Measurements from ENCODE around the gene ELFN2.
"Not testable (repeated sequence)": the region's sequence is repeated elsewhere in the genome, so short reads cannot be mapped to it uniquely, and the experiment has no call there.

Gene ELFN2

GRCh38 chr22:37427135-37427710 lies at the start of gene ELFN2:
ELFN2 (minus strand) TSS chr22:37427479; CDS start chr22:37375534, 51,945 bp downstream.
- no peak for DNase-seq

DNA sequence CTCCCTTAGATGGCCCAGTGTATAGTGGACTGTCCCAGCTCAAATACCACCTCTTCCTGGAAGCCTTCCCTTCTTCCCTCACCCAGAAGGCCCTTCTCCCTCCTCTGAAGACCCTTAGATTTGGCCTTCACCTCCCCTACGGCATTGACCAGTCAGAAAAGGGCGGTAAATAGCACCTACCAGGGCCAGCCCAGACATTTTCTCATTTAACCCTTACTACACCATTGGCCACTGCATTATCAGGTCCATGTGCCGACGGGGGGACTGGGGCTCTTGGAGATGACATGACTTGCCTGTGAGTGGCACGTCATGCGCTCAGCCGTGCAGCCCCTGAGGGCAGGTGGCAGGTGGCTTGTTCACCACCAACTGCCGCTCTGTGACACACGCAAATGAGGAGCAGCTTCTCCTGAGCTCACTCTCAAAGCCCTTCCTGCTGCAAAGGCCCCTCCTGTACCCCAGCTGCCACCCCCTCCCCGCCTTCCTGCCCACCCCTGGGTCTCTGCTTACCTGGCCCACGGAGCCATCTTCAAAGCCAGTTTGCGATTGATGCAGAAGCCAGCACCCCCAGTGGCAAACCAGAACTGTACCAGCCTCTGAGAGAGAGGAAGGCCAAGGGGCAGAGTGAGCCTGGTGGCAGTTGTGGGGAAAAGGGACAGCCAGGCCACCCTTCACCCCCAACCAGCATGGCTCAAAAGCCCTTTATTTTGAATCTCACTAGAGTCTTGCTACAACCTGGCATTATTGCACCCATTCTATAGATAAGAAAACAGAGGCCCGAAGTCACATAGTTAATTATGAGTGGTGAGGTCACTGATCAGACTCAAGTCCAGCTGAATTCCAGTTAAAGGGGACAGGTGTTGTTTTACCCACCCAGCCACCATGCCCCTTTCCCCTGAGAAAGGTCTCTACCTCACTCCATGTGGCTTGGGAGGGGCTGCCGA lies 49.4 kb upstream of the ELFN2 start:
- DNase-seq = no peak

GRCh38 chr22:37474447-37475090 lies 47.3 kb upstream of the ELFN2 start:
- no peak for DNase-seq

GRCh38 chr22:37473437-37473946 lies 46.2 kb upstream of the ELFN2 start:
- DNase-seq = no peak

DNA sequence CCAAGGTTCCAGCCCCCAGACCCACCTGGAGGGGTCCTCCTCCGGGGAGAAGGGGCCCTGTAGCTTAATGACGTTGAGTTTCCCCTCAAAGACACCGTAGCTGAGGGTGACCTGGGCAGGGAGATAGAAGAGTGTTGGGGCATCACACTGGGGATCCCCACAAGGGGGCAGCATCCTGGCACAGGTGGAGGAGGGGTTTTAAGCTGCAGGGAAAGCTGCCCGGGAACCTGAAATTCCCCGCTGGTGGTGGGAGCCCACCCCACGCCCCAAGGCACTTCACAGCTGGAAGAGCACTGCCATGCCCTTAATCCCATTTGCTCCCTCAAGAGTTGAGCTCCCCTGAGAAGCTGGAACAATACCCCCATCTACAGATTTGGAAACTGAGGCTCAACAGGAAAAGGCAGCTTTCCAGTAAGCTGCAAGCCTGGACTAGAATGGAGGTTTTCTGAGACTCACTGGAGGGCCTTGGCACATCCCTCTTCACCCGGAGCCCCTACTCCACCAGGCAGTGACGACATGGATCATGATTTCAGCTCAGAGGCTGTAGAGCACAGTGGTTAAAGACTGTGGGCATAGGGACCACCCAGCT lies 45.2 kb upstream of the ELFN2 start:
- DNase-seq = peak; percentile 37 to 49

- no peak for DNase-seq
Observed at GRCh38 chr22:37471727-37472417, 44.6 kb upstream of the ELFN2 start.

DNA sequence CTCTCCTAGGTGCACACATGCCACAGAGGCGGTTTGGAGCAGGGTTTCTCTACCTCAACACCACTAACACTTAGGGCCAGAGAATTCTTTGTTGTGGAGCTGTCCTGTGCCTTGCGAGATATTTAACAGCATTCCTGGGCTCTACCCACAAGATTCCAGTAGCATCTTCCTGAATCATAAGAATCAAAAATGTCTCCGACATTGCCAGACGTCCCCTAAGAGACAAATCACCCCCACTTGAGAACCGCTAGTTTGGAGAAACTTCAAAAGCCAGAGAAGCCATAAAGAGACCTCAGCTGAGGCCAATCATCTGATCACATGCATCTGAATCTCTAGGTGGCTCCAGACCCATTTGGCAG lies 42.8 kb upstream of the ELFN2 start:
- DNase-seq = no peak

DNA sequence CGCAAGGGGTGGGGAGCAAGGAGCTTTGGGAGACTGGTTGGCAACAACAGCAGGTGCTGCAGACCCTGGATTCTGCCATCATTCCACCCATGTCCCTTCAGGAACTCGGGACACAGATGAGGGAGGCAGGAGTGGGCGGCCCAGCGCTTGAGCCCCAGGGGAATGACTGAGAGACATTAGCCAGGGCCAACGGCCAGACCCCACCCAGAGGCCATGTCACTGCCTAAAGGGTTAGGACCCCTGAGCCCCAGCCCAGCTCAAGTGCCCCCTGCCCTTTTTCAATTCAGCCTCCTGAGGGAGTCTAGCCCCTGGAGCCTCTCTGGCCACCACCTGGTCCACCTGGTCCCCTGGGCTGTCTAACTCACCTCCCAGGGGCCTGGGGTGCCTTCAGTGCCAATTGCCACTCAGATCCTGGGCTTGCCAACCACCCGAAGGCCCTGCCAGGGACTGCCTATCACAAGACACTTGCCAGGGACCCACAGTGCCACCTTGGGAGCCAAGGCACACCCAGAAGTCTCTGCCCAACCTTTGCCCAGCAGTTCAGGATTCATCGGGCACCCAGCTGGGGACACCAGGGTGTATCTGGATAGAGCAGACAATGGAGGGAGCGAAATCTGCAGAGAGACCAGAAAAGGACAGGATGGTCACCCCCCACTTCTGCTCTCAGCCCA lies 42.3 kb upstream of the ELFN2 start:
- no peak for DNase-seq

- DNase-seq = not testable (repeated sequence)
Observed at GRCh38 chr22:37468201-37468695, 41.0 kb upstream of the ELFN2 start.

- DNase-seq = no peak
Observed at GRCh38 chr22:37467391-37467955, 40.2 kb upstream of the ELFN2 start.

GRCh38 chr22:37464181-37464580 lies 36.9 kb upstream of the ELFN2 start:
- no peak for DNase-seq

GRCh38 chr22:37462983-37463382 lies 35.7 kb upstream of the ELFN2 start:
- no peak for DNase-seq

DNA sequence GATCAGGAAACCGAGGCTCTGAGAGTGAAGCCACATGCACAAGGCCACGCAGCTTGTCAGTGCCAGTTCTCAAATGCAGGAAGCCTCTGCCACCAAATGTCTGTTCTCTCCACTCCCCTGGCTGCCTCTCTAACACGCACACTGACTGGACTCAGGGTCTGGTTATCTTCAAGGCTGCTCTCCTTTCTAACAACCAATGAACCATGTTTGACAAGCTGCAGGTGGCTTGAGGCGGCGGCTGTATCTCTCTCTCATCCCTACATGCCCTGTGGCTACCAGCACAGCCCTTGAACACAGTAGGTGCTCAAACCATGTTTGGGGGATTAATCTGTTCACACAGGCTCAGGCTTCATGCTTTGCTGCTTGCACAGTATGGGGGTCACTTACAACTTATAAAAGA lies 35.2 kb upstream of the ELFN2 start:
- DNase-seq = no peak

DNA sequence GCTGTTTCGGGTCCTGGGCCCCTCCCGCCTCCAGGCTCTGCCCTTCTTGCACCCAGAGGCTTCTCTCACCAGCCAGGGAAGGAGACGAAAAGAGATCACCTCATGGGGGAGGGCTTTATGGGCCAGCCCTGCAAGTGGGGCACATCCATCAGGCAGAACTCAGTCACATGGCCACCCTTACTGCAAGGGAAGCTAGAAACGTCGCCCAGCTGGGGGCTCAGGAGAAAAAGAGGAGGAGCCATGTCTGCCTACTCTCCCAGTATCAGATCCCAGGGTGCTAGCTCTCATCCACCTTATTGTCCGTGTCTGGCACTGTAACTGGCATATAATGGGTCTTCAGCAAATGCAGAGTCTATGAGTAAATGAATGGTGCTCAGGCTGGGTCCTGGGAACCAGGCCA lies 34.7 kb upstream of the ELFN2 start:
- no peak for DNase-seq

DNA sequence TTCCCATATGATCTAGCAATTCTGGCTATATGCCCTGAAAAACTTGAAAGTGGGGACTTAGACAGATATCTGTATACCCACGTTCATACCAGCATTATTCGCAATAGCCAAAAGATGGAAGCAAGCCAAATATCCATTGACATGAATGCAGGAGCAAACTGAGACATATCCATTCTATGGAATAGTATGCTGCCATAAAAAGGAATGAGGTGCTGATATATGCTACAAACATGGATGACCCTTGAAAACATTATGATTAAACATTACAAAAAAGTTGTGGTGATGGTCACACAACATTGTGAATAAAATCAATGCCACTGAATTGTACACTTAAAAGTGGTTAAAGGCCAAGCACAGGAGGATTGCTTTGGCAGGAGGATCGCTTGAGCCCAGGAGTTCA lies 33.4 kb upstream of the ELFN2 start:
- DNase-seq = no peak

DNA sequence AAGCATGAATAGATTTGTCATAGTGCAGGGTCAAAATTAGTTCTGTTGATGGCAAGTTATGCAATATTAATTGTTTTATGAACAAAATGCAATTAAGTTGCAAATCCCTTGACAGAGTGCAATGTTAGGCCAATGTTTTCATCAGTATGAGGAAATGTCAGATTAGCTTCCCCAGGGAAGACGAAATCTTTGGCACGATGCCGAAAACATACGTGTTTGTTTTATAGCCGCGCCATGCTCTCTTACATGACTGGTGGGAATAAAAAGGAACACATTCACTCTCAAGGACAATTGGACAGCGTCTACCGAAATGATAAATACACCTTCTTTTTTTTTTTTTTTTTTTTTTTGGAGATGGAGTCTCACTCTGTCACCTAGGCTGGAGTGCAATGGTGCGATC lies 31.9 kb upstream of the ELFN2 start:
- DNase-seq = no peak

GRCh38 chr22:37457093-37457893 lies 30.0 kb upstream of the ELFN2 start:
- peak; percentile 92 to 93 for DNase-seq

GRCh38 chr22:37456346-37456745 lies 29.1 kb upstream of the ELFN2 start:
- DNase-seq = no peak

DNA sequence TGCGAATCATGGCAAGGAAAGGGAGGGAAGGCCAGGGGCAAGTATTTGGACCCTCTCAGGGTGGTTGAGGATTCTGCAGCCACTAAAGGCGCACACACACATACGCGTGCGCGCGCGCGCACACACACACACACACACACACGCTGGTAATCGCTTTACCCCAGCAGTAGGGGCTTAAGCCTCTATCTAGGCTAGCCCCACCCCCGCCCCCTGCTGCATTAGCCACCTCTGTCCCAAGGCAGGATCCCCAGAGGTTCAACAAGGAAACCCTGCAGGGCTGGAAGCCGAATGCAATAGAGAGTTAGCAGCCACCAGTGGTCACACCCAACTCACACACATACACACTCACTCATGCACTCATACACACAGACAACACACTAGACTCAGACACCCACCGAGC lies 28.6 kb upstream of the ELFN2 start:
- no peak for DNase-seq

GRCh38 chr22:37454857-37455686 lies 27.8 kb upstream of the ELFN2 start:
- DNase-seq = no peak
